Right kidney (tissue), 1 donor: ENCODE results near the gene LELP1.

ENCODE experiments used
- DNase-seq: peaks from one replicate; pipeline ENCODE4 v3.0.0-alpha.2; 2016

Gene LELP1

DNA sequence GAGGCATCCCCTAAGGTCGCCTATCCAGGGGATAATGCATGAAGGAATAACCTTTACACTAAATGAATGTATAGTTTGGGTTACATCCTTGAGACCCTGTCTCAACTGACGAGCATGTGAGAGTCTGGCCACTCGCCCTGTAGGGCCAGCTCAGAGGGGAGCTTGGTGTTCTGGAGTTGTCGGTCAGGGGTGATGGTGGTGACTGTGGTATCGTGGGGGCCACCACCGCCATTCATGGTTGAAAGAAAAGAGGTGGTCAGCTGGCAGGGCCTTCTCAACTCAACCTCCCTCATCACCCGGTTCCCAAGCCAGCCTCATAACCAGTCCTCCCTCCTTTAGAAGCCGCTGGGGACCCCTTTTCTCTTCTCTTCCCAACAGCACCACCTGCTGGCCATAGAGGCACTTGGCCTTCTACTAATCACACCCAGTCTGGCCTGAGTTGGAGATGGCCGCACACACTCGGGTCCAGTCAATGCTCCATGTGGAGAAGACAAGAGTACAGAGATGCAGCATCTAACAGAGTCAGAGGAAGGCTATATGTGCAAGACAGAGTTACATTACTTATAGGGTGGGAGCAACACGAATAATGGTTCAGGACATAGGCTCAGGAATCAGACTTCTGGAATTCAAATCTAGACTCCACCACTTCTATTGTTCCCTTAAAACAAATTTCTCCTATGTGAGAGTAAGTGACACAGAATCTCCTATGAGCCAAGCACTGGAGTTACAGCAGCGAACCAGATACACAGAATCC, 26.0 kb downstream of the LELP1 start:
- peak; percentile 11 for DNase-seq

DNA sequence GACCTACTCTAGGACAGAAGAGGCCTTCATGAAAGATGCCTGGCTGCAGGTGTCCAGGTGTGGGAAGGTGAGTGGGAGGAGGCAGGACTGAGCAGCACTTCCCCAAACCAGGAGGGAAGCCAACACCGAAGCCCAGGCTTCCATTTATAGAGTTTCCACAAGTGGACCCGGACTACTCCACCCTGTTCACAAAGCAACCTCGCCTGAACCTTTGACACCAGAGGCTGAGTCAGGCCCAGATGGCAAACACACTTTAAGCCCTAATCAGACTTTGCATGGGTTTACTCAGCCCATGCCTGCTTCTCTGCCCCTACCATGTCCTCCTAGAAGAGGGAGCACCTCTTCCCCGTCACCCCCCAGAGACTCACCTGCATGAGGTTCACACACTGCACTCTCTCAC, 28.1 kb downstream of the LELP1 start:
- DNase-seq = no peak

DNA sequence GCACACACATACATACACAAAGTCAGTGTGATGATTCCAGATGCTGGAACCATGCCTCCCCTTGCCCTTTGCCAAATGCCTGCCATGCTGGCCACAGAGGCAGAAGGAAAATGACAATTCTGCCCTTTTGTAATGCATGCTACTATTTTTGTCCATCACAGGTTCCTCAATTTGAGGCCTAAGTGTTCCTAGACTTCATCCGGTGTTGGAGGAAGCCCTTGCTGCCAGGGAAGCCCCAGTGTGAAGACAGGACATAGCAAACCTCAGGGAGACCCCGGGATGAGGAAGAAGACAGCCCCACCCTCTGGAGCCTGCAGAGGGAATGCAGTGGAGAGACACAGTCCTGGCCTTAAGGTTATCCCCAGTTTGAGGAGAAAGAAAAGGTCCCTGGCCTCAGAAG, 28.6 kb downstream of the LELP1 start:
- no peak for DNase-seq

DNA sequence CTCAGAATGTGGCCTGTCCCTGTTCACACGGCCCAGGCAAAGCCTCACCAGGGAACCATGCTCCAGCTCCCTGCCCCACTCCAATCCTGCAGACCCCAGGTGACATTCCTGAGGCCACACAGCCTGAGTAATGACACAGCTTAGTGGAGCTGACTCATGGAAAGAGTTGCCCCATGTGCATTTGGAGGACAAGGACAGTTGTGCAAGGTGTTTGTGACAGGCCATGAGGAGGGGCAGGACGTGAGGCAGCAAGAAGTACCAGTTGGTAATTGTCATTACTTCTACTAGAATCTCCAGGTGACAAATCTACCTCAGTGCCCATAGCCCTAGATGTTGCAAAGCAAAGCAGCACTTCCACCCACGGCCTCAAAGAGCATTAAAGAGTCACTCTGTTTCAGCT, 29.3 kb downstream of the LELP1 start:
- no peak for DNase-seq

DNA sequence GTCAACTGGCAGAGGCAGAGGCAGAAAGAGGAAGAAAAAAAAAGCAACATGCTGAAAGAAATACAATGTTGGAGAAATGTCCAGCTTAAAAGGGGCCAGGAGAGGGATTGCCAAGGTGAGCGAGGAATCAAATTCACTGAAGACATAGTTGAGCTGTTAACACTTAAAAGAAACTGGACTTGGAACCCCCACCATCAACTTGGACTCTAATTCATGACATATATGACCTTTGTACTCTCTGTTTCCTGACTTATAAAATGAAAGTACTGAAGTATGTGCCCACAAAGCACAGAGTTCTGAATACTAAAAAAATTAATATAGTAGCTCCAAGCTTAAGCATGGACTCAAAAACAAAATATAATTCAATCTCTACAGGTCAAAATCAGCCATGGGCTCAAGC, 30.2 kb downstream of the LELP1 start:
- DNase-seq = no peak

DNA sequence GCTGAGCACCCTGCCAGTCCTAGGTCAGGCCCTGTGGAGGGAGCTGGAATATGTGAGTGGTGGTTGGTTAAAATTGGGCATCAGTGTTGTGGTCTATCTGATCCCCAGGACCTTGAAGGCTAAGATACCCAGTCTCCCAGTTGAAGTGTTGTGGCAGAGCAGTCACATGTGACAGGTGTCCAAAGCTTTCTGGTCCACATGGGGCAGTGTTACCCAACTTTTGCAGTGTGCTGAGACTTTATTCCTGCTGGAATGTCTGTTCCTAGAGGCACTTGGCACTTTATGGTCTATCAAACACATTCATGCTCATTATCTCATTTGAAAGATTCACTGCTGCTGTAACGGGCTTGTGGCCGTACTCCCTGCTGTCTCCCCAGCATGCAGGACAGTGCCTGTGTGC, 35.3 kb downstream of the LELP1 start:
- DNase-seq = no peak

DNA sequence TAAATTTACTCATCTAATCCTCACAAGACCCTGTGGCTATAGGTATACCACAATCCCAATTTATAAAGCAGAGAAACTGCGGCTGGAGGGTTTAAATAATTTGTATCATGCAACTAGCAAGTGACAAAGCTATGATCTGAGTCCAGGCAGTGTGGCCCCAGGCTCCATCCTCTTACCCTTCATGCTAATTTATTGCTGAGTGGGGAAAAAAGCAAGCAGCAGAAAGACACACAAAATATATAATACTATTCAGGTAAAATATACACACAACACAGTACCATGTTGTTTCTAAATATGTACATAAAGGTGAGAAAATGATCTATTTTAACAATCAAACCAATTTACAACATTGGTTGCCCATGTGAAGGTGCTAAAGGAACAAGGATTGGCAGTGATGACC, 38.9 kb downstream of the LELP1 start:
- no peak for DNase-seq

DNA sequence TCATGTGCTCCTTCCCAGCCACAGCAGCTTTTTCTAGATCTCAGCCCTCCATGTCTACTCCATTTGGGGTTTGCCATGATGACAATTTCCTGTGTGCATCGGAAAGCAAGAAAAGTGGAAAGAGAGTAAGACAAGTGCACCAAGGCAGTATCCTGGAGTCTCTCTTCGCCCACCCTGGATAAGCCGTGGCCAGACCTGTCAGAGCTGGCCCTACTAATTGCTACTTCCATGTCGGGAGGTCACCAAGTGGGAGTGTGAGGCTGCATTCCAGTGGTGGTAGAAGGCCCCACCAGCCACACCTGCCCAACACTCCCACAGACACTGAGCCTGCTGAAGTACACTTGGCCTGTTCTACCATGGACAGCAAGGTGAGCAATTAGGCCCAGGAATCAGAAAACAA, 42.2 kb downstream of the LELP1 start:
- DNase-seq = no peak

DNA sequence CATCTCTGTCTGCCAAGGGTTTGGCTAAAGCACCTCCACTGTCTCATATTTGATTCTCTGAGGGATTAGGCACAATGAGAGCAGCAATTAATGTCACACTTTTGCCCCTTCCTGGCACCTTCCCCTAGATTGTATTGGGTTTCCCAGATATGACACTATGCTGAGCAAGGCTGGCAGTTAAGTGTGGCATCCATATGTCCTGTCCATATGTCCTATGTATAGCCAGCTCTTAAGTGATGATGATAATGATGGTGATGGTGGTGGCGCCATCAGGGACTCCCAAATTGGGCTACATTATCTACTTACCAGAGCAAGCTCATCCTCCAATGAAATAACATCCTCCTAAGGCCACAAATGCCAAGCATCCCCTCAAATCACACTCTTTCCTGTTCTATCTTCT, 42.8 kb downstream of the LELP1 start:
- DNase-seq = no peak

DNA sequence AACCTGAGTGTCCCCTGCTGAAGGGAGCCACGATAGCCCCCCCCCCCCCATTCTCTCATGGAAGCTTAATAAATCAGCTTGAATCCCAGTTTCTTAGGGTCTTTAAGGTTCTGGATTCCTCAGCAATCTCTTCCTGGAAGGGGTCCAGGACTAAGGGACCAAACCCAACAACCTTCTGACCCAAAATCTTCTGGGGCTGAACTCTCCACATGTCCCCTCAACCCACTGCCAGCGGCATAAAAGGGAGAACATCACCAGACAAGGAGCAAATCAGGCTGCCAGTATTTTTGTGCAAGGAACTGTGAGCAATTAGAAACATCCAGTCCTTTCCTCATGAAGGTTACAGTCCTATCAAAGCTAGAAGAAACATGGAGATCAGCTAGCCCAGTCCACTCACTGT, 43.6 kb downstream of the LELP1 start:
- DNase-seq = no peak

DNA sequence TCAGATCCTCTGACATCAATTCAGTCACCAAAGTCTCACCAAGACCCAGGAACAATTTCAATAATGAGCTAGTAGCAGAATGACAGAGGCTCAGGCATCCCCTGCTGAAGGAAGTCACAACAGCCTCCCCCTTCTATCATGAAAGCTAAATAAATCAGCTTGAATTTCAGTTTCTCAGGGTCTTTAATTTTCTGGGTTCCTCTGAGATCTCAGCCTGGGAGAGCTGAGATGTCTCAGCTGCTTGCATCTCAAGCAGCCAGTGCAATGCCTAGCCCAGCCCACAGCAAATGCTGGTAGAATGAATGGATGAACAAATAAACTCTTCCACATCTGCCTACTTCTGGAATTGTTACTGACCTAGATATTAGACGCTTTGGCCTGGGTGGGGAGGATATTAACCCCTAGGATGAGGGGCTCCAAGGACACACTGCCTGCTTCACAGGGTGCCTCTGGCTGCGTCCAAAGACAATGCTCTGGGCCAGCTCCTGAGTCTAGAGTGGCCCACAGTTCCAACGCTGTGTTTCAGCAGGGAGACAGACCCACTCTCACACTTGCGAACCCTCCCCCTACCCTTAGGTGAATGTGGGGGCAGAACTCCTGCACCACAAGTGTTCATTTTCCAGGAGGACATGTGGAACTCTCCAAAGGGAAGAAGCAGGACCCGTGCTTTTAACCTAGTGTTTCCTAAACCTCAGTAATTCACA, 45.1 kb downstream of the LELP1 start:
- DNase-seq = no peak

DNA sequence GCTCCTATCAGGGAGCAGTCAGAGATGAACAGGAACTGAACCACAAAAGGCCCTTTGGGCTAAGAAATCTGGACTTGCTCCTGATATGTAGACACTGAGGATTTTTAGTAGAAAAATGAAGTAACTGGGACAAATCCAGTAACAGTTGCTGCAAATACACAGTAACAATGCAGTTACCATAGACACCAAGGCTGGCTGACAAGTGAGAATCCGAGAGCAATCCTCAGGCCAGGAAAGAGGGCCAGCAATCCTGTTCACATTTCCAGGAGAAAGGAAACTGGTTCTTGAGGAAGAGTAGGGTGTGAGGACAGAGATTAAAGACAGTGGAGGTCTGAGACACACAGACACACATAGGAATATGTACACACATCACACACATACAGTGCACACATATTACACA, 46.9 kb downstream of the LELP1 start:
- no peak for DNase-seq

DNA sequence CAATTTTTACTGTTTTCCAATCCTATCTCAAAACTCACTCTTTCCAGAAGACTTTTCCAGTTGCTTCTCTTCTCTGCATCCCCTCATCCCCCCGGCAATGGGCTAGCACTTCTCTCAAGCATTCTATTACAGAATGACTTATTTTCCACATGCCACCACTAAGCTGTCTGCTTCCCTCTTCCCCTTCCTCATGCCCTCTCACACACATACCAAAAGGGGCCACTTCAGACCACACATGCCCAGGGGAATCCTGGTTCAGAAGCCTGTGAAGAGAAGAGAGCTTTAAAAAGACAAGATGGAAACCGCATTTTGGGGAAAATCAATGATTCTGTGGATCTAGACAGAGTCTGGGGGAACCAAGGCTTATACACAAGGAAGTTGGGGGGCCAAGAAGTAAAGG, 47.9 kb downstream of the LELP1 start:
- DNase-seq = no peak

DNA sequence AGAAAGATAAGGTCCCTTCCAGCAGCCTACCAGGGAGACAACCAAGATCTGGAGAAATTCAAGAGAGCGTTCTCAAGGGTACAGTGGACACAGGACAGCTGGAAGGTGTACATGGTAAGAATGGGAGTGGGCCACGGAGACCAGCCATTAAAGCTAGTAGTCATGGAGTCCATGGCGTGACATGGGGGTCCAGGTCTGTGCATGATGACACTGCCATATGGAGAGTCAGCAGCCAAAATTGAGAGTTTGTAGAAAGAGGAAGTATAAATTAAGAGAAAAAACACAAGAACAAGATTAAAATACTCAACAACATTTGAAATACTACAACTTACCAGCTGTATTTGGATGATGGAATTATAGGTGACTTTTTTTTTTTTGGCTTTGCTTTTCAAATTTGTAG, 48.3 kb downstream of the LELP1 start:
- DNase-seq = no peak

DNA sequence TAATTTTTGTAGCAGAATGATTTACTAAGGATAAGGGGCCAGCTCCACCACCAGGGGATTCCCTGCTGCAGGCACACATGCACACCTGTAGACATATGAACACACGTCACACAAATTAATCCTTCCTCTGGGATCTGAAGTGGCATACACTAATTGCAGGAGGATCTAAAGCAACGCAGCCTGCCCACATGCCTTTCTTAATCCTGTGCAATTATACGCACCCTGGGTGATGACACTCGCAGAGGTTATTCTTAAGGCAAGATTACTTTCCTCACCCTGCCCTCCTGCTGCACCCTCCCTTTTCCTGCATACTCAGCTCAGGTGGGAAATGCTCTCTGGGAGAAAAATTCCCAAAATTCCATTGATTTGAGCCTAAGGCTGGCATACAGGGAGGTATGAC, 48.8 kb downstream of the LELP1 start:
- DNase-seq = no peak

DNA sequence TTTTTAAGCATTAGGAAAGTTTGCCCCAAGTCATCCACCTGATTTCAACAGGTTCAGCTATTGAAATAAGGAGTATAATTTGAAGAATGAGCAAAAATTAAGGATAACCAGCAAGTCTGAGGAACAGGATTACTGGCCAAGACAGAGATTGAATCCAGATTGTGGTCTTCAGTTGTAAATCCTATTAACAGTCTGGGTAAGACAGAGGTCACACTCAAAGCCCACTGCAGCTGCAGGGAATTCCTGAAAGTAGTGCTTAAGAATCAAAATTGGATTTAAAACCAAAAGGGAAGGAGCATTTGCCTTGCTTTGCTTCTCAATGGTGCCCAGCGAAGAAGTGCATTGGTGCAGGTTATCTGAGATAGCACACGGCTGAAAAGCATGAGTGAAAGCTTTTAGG, 49.8 kb downstream of the LELP1 start:
- DNase-seq = no peak

DNA sequence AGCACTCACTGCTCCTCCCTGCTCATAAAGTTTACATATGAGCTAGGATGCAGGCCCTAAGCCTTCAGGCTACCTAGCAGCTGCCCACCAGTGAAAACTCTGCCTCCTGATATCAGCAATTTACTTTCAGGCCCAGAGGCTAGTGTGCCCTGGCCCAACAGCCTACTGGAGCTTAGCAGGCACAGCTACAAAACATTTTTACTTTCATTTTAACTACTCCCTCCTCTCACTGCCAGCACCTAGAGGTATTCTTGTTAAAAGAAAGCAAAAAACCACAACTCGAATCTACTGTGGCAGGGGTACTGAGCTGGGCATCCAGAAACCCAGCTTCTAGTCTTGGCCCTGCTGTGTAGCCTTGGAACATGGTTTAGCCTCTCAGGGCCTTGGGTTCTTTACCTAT, 50.5 kb downstream of the LELP1 start:
- no peak for DNase-seq
